GM12872 (cell line): ENCODE data around the gene NTM.

Experiments used
- TF ChIP-seq, protein P1 (sequence below): IDR thresholded peaks from 3 replicates; pipeline ENCODE4 v1.5.1; 2011; ENCODE audit warnings: low read depth, mild to moderate bottlenecking, low read length, moderate library complexity; ENCODE audit not compliant: insufficient read depth

Gene NTM

DNA sequence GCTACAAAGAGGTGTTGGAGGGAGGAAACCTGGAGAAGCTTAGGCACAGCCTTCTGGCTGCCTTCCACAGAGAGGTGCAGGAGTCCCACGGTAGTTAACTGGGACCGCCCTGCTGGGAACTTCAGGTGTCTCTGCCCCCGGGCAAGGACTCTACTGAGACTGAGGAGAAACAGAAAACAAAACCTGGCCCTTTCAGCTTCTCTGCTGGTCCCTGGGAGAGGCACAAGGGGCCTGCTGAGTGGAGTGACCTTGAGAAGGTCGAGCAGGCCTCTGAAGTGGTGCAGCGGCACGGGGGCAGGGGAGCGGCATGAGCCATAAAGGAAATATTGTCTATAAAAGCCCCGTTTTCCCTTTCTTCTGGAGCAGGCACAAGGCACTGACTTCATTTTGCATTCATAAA is 38.9 kb downstream of the NTM start:
- TF ChIP-seq, protein P1, sequence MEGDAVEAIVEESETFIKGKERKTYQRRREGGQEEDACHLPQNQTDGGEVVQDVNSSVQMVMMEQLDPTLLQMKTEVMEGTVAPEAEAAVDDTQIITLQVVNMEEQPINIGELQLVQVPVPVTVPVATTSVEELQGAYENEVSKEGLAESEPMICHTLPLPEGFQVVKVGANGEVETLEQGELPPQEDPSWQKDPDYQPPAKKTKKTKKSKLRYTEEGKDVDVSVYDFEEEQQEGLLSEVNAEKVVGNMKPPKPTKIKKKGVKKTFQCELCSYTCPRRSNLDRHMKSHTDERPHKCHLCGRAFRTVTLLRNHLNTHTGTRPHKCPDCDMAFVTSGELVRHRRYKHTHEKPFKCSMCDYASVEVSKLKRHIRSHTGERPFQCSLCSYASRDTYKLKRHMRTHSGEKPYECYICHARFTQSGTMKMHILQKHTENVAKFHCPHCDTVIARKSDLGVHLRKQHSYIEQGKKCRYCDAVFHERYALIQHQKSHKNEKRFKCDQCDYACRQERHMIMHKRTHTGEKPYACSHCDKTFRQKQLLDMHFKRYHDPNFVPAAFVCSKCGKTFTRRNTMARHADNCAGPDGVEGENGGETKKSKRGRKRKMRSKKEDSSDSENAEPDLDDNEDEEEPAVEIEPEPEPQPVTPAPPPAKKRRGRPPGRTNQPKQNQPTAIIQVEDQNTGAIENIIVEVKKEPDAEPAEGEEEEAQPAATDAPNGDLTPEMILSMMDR = no peak

DNA sequence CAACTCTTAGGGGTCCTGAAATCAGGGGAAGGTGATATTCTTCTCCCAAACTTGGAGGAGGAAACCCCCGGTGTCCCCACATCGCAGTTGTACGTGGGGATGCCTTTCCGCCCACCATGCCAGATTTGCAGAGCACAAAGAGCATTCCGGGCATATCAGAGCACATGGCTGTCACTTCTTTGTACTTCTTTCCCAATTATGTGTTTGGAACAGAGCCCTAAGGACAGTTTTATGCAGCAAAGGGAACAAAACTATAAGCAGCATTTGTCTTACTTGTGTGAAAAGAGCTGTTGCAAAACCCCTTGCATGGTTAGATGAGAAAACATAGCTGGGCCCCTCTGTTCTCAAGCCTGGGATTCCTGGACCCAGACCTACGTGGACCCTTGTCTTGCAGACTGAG is 41.2 kb downstream of the NTM start:
- TF ChIP-seq, protein P1 = no peak

- TF ChIP-seq, protein P1 = no peak
Observed at GRCh38 chr11:131412061-131412460, 41.6 kb downstream of the NTM start.

DNA sequence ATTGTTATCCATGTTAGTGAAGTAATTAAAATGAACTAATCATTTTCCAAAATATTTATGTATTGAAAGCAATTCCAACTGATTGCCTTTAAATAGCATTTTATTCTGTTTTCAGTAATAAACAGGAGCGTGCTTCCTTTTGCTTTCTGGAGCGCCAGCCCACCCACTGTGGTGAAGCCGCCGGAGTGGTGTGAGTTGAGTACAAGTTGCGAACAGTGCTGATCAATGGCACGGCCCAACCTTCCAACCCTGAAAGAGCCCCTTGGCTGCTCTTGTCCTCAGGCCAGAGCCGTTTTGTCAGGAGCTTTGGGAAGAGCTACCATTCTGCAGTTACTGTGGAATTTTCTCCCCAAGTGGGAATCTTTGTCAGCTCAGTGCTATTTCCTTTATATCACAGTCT is 42.8 kb downstream of the NTM start:
- TF ChIP-seq, protein P1 = no peak

DNA sequence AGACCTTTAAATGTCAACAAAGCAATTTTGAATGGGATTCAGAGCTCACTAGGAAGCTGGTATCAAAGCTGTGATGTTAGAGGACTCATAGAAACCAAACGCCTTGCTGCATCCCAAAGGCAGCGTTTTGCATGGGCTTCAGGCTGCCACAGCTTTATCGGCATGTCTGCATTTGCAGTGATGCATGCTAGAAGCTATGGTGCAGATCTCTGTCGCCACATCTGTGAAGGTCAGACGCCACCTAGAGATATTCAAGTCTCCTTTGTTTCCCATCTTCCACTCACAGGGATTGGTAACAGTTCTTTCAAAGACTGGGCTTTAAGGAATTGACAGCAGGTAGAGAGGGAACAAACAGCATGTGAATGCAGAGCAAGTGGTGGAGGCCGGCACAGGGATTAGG is 47.8 kb downstream of the NTM start:
- TF ChIP-seq, protein P1 = no peak

GRCh38 chr11:131421066-131421855 is 50.8 kb downstream of the NTM start:
- TF ChIP-seq, protein P1 = no peak

DNA sequence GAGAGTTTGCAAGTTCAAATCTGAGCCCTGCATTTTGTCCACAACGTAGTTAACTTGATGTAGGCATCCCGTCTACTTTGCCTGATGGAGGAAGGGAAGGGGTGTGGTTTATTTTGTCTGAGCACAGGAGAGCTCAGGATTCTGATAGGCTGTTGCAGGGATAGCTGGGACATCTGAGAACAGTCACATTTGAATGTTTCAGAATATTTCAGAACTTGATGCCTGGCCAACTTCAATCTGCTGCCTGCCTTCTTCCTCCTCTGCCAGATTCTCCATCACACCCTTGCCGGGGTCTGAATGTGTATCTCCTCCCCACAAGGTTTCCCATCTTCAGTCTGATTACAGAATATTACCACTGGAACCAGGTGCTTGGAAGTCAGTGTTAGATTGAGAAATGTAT is 51.6 kb downstream of the NTM start:
- TF ChIP-seq, protein P1 = no peak
